Activated T-cell treated with anti-CD3 and anti-CD28 coated beads, Interleukin-2, amount 50 U/mL, for 4 hours (primary cell): ENCODE data around the gene ATP10A. TPM values are rescaled to one million over a fixed set of nuclear protein-coding genes. Genes with fewer than 3 reads are reported as not detected.
"Not testable (repeated sequence)": the region's sequence is repeated elsewhere in the genome, so short reads cannot be mapped to it uniquely, and the experiment has no call there.

ENCODE experiments used
- ATAC-seq, 2 donors: fragments of 200-7000 bp; cut with Tn5 transposase; one replicate each; pipeline ENCODE4 v1.10.0; 2021
- DNase-seq: peaks from one replicate; pipeline ENCODE4 v3.0.0-alpha.2; 2020
- H3K27me3 Mint-ChIP-seq: one replicate; pipeline ENCODE4 v1.8.0; 2021; ENCODE audit warnings: low read depth, mixed read lengths
- H3K36me3 Mint-ChIP-seq: one replicate; pipeline ENCODE4 v1.8.0; 2022; ENCODE audit warnings: mixed read lengths; ENCODE audit not compliant: insufficient read depth
- H3K4me1 Mint-ChIP-seq: one replicate; pipeline ENCODE4 v1.8.0; 2021; ENCODE audit warnings: low read depth, mixed read lengths
- H3K4me3 Mint-ChIP-seq: one replicate; pipeline ENCODE4 v1.8.0; 2021; ENCODE audit warnings: mild to moderate bottlenecking, moderate library complexity, mixed read lengths
- H3K9me3 Mint-ChIP-seq: one replicate; pipeline ENCODE4 v1.8.0; 2021; ENCODE audit warnings: mixed read lengths
- total RNA-seq, 3 donors: library from RNA; stranded (reverse); gene quantifications; one replicate each; pipeline ENCODE4 v1.2.1, GENCODE V29; 2021

ATP10A gene
- total RNA-seq, 3 donors from 2014 or later, result 27.0 to 31.6 (median 31.3) TPM

GRCh38 chr15:25653371-25653770 lies 209.8 kb downstream of the ATP10A start:
- Mint-ChIP-seq H3K4me3 (no peak overlapping the region), H3K9me3 (no peaks in the 10 kb centered on the region), H3K36me3 (no peaks in the 10 kb centered on the region), H3K4me1 (no peaks in the 10 kb centered on the region), H3K27me3 (peaks cover 11% of the 10 kb centered on the region)
- DNase-seq (no peak), ATAC-seq (no peak)

DNA sequence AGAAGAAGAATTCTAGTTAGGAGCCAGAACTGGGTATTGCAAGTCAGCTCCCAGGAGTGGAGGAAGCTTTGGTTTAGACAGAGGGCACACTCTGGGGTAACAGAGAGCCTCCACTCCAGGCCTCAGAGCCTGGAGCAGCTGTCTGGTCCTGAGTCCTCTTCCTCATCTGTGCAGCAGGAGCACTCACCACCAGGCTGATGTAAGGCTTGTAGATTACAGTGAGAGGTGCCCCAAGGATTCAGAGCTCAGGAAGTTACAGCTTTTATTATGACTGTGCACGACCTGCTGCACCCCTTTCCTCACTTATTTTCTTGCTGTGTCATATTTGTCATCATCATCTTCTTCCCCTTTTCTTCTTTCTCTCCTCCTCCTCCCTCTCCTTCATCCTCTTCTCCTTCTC lies 210.4 kb downstream of the ATP10A start:
- ATAC-seq (no peak), DNase-seq (no peak)
- Mint-ChIP-seq H3K4me3 (no peak overlapping the region), H3K36me3 (no peaks in the 10 kb centered on the region), H3K4me1 (no peaks in the 10 kb centered on the region), H3K9me3 (no peaks in the 10 kb centered on the region), H3K27me3 (peaks cover 5% of the 10 kb centered on the region)

DNA sequence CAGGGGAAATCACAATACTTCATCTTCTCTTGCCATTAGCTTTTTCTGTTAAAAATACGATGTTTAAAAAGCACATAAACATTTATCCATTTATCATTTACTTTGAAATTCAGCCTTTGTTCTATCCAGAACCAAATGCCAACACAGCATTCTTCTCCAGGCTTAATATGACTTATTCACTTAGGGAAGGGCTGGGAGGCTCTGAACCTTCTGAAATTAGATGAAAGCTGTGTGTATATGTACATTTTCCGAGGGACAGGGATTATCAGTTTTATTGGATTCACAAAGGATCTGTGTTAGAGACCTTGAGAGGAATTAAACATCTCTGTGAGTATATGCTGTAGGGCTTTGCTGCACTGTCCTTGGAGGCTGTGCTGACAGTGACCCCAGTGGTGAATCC lies 213.7 kb downstream of the ATP10A start:
- ATAC-seq, result no peak
- H3K9me3 Mint-ChIP-seq, result no peaks in the 10 kb centered on the region

DNA sequence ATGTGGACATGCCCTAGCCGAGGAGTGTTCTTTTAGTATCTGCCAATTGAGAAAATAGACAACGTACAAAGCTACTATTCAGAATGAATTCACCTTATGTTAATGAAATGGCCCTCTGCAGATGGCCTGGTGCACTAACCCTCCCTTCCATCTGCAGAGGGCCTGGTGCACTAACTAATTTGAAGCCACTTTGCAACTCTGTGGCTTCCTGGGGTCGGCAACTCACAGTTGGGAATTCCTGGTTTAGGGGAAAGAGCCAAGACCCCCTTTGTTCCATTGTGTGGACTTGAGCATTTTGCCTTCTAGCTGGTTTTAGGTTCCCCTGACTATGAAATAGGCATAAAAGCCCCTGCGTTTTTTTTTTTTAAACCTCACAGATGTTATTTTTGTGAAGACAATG lies 220.0 kb downstream of the ATP10A start:
- Mint-ChIP-seq H3K4me1 (no peaks in the 10 kb centered on the region), H3K27me3 (peaks cover 16% of the 10 kb centered on the region), H3K9me3 (no peaks in the 10 kb centered on the region), H3K4me3 (no peak overlapping the region), H3K36me3 (no peaks in the 10 kb centered on the region)
- DNase-seq, result no peak
- ATAC-seq, result no peak

More for the DNA sequence above, 213.7 kb downstream of the ATP10A start:
- Mint-ChIP-seq H3K4me1 (no peaks in the 10 kb centered on the region), H3K27me3 (peaks cover 16% of the 10 kb centered on the region), H3K4me3 (no peak overlapping the region), H3K36me3 (no peaks in the 10 kb centered on the region)
- DNase-seq, result no peak

DNA sequence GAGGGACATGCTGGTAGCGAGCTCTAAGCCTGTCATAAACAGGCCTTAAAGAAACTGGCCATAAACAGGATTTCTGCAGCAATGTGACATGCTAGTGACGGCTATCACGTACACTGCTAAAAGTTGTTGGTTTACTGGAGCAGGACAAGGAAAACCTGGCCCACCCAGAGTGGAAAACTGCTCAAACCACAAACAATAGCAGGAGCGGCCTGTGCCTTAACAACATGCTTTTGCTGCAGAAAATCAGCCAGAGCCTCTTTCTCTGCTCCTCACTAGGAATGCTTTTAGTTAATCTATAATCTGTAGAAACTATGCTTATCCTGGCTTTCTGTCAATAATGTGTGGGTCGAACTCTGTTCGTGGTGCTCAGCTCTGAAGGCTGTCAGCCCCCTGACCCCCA lies 221.4 kb downstream of the ATP10A start:
- Mint-ChIP-seq H3K36me3 (no peaks in the 10 kb centered on the region), H3K4me1 (no peaks in the 10 kb centered on the region), H3K9me3 (no peaks in the 10 kb centered on the region), H3K4me3 (no peak overlapping the region), H3K27me3 (peaks cover 12% of the 10 kb centered on the region)
- no peak for DNase-seq
- ATAC-seq, result no peak

DNA sequence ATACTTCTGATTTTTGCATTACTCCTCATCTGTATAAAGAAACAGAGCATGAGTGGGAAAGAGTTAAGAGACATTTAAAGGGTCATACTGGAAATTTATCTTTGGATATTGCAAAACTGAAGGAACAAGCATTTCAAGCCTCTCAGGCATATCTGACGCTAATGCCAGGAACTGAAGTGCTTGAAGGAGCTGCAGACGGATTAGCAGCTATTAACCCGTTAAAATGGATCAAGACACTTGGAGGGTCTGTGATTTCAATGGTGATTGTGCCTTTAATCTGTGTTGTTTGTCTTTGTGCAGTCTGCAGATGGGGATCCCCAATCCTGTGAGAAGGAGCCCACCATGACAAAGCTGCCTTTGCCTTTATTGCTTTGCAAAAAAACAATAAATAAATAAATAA lies 221.8 kb downstream of the ATP10A start:
- Mint-ChIP-seq H3K27me3 (peaks cover 16% of the 10 kb centered on the region), H3K4me1 (no peaks in the 10 kb centered on the region)
- ATAC-seq, result no peak

DNA sequence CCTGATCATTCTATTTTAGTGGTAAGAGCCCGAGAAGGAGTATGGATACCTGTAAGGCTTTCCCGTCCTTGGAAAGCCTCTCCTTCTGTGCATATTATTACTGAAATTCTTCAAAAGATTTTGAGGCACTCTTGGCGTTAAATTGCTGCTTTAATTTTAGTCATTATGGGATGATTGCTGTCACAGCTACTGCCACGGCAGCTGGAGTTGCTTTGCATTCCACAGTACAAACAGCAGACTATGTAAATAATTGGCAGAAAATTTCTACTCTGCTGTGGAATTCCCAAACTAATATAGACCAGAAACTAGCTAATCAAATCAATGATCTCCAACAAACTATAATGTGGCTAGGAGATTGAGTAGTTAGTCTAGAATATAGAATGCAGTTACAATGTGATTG lies 222.2 kb downstream of the ATP10A start:
- H3K27me3 Mint-ChIP-seq, result peaks cover 17% of the 10 kb centered on the region
- H3K4me1 Mint-ChIP-seq, DNase-seq, ATAC-seq, H3K4me3 Mint-ChIP-seq, H3K9me3 Mint-ChIP-seq, H3K36me3 Mint-ChIP-seq: not testable (repeated sequence)

More for the DNA sequence above, 221.8 kb downstream of the ATP10A start:
- no peak overlapping the region for H3K4me3 Mint-ChIP-seq
- no peaks in the 10 kb centered on the region for H3K36me3 Mint-ChIP-seq
- no peak for DNase-seq
- no peaks in the 10 kb centered on the region for H3K9me3 Mint-ChIP-seq

DNA sequence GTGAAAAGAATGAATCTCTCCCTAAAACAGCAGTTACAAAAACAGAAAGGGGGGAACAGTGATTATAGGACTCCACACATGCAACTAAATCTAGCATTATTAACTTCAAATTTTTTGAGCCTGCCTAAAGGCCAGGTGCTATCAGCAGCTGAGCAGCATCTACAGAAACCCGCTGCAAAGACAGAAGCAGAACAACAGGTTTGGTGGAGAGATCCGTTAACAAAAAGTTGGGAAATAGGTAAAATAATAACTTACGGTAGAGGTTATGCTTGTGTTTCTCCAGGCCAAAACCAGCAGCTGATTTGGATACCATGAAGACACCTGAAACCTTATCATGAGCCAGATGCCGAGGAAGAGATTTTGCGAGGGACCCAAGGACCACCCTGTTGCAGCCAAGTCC lies 222.7 kb downstream of the ATP10A start:
- no peak overlapping the region for H3K4me3 Mint-ChIP-seq
- no peak for ATAC-seq

GRCh38 chr15:25636486-25636885 lies 226.6 kb downstream of the ATP10A start:
- ATAC-seq, DNase-seq, H3K36me3 Mint-ChIP-seq, H3K27me3 Mint-ChIP-seq, H3K4me3 Mint-ChIP-seq, H3K4me1 Mint-ChIP-seq, H3K9me3 Mint-ChIP-seq: not testable (repeated sequence)

More for the DNA sequence above, 222.7 kb downstream of the ATP10A start:
- no peak for DNase-seq
- Mint-ChIP-seq H3K4me1 (no peaks in the 10 kb centered on the region), H3K9me3 (no peaks in the 10 kb centered on the region), H3K36me3 (no peaks in the 10 kb centered on the region), H3K27me3 (peaks cover 12% of the 10 kb centered on the region)

DNA sequence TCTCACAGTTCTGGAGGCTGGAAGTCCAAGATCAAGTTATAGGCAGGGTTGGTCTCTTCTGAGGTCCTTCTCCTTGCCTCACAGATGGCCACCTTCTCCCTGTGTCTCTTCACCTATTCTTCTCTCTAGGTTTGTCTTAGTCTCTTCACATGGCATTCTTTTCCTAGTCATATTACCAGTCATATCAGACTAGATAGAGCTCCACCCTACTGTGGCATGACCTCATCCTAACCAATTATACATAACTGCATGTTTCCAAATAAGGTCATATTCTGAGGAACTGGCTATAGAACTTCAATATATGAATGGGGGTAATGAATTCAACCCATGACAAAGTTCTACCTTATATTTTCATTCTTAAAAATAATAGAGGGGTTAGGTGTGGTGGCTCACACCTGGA lies 227.9 kb downstream of the ATP10A start:
- no peak overlapping the region for H3K4me3 Mint-ChIP-seq
- H3K4me1 Mint-ChIP-seq, result no peaks in the 10 kb centered on the region
- no peaks in the 10 kb centered on the region for H3K36me3 Mint-ChIP-seq
- DNase-seq (no peak), ATAC-seq (no peak)
- no peaks in the 10 kb centered on the region for H3K9me3 Mint-ChIP-seq
- peaks cover 8% of the 10 kb centered on the region for H3K27me3 Mint-ChIP-seq

- H3K4me3 Mint-ChIP-seq, result no peak overlapping the region
- H3K27me3 Mint-ChIP-seq, result peaks cover 8% of the 10 kb centered on the region
- H3K36me3 Mint-ChIP-seq, result no peaks in the 10 kb centered on the region
- DNase-seq (no peak), ATAC-seq (no peak)
- peaks cover 6% of the 10 kb centered on the region for H3K9me3 Mint-ChIP-seq
- H3K4me1 Mint-ChIP-seq, result no peaks in the 10 kb centered on the region
Observed at GRCh38 chr15:25633862-25634261, 229.3 kb downstream of the ATP10A start.

DNA sequence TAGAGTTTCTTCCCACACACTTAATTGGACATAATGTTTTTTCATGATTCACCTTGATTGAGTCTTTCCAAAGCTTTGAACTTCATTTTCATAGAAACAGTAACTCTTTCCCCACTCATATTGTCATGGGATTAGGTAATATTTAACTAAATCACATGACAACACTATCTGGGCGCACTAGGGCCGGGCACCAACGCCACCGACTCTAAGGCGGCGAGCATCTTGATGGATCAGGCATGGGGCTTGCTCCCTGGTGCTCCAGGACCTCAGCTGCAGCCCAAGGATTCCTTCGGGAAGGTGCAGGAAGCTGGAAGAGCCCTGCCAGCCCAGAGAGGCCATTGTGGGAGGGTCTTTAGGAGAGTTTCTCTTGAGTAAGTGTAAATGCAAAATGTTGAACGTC lies 231.2 kb downstream of the ATP10A start:
- no peak overlapping the region for H3K4me3 Mint-ChIP-seq
- H3K4me1 Mint-ChIP-seq, result no peaks in the 10 kb centered on the region
- ATAC-seq, result no peak
- peaks cover 6% of the 10 kb centered on the region for H3K9me3 Mint-ChIP-seq
- no peaks in the 10 kb centered on the region for H3K36me3 Mint-ChIP-seq
- peaks cover 8% of the 10 kb centered on the region for H3K27me3 Mint-ChIP-seq
- DNase-seq, result no peak
